Activated CD8-positive, alpha-beta T cell treated with anti-CD3 and anti-CD28 coated beads for 36 hours (primary cell): ENCODE results near the gene SLC39A5. TPM values are rescaled to one million over a fixed set of nuclear protein-coding genes. Genes with fewer than 3 reads are reported as not detected.
"Not testable (repeated sequence)": the region's sequence is repeated elsewhere in the genome, so short reads cannot be mapped to it uniquely, and the experiment has no call there.

Source experiments
- ATAC-seq: fragments of 200-7000 bp; cut with Tn5 transposase; one replicate; pipeline ENCODE4 v1.10.0; 2021; ENCODE audit warnings: mild to moderate bottlenecking, moderate library complexity
- CTCF ChIA-PET: fragments of 350-600 bp; sonication (Branson Sonifier 250); formaldehyde crosslinking; loops from one replicate; lab custom pipeline; 2021; ENCODE audit warnings: antibody characterized with exemption; lab: Charles Lee
- POLR2A ChIA-PET: fragments of 350-600 bp; sonication (Branson Sonifier 250); formaldehyde crosslinking; loops from one replicate; lab custom pipeline; 2021; ENCODE audit warnings: antibody characterized with exemption; lab: Charles Lee
- DNase-seq: peaks from one replicate; pipeline ENCODE4 v3.0.0-alpha.2; 2020
- H3K27ac Mint-ChIP-seq: one replicate; pipeline ENCODE4 v1.8.0; 2021; ENCODE audit warnings: mild to moderate bottlenecking, mixed read lengths
- H3K27me3 Mint-ChIP-seq: one replicate; pipeline ENCODE4 v1.8.0; 2021; ENCODE audit warnings: mixed read lengths
- H3K36me3 Mint-ChIP-seq: one replicate; pipeline ENCODE4 v1.8.0; 2021; ENCODE audit warnings: low read depth, mixed read lengths
- H3K4me1 Mint-ChIP-seq: one replicate; pipeline ENCODE4 v1.8.0; 2021; ENCODE audit warnings: low read depth, mixed read lengths
- H3K4me3 Mint-ChIP-seq: one replicate; pipeline ENCODE4 v1.8.0; 2021; ENCODE audit warnings: mild to moderate bottlenecking, moderate library complexity, mixed read lengths
- H3K9me3 Mint-ChIP-seq: one replicate; pipeline ENCODE4 v1.8.0; 2021; ENCODE audit warnings: mixed read lengths
- CTCF ChIP-seq: fragments of 200-600 bp; IDR thresholded peaks from one replicate; pipeline ENCODE4 v1.8.0; 2022; ENCODE audit warnings: antibody characterized with exemption, mild to moderate bottlenecking
- intact Hi-C: fragments of 100-400 bp; cut with micrococcal nuclease; formaldehyde crosslinking; loops from one replicate; pipeline ENCODE4 v1.10.0; 2022
- total RNA-seq, 2 experiments: library from RNA; stranded (reverse); gene quantifications; one replicate each; pipeline ENCODE4 v1.2.3, GENCODE V29; 2021

The SLC39A5 gene
- total RNA-seq, 2 experiments from 2014 or later = 0.41 to 0.54 TPM

- ChIA-PET CTCF (interaction anchor here (0.6 to 5.8 kb wide), 8 partner anchors 11 to 271 kb away, joined by 3 to 87 read pairs (median 6); partner anchors contain the start of genes COQ10A, PA2G4, RNF41 and ZC3H10), POLR2A (interaction anchor here (0.7 to 1.7 kb wide), 2 partner anchors 12 to 65 kb away, joined by 3 to 4 read pairs; partner anchors contain the start of gene ESYT1)
- H3K9me3 Mint-ChIP-seq = no peaks in the 10 kb centered on the region
- peaks cover 2% of the 10 kb centered on the region for H3K27me3 Mint-ChIP-seq
- peak overlapping the region; percentile 31 for H3K27ac Mint-ChIP-seq
- peak; percentile 12 for ATAC-seq
- H3K4me1 Mint-ChIP-seq = peaks cover 17% of the 10 kb centered on the region
- intact Hi-C loops = loop anchor here (5.0 kb wide), 1 partner anchor 64 kb away; the partner anchor contains the start of gene ANKRD52
- peak; percentile 86 for TF ChIP-seq CTCF
- peak; percentile 92 for DNase-seq
- peaks cover 6% of the 10 kb centered on the region for H3K36me3 Mint-ChIP-seq
- no peak overlapping the region for H3K4me3 Mint-ChIP-seq
Observed at GRCh38 chr12:56193025-56193578, 36.7 kb upstream of the SLC39A5 start.

- ChIA-PET POLR2A (interaction anchor here (0.8 kb wide), 1 partner anchor 16 kb away, joined by 4 read pairs; no protein-coding TSS in a partner anchor), CTCF (interaction anchor here (0.8 to 1.3 kb wide), 3 partner anchors 9 to 267 kb away, joined by 3 to 5 read pairs (median 3); partner anchors contain the start of gene ZC3H10)
- ATAC-seq, H3K36me3 Mint-ChIP-seq, DNase-seq, H3K4me3 Mint-ChIP-seq, H3K9me3 Mint-ChIP-seq, H3K27ac Mint-ChIP-seq, intact Hi-C loops, H3K27me3 Mint-ChIP-seq: not testable (repeated sequence)
- peaks cover 10% of the 10 kb centered on the region for H3K4me1 Mint-ChIP-seq
Observed at GRCh38 chr12:56196818-56197550, 32.9 kb upstream of the SLC39A5 start.

- ATAC-seq (no peak), DNase-seq (no peak)
- TF ChIP-seq CTCF = no peak
- H3K36me3 Mint-ChIP-seq = no peaks in the 10 kb centered on the region
- CTCF ChIA-PET = interaction anchor here (1.3 to 1.5 kb wide), 2 partner anchors 8 to 266 kb away, joined by 3 to 4 read pairs; partner anchors contain the start of gene SMARCC2
- no peaks in the 10 kb centered on the region for H3K9me3 Mint-ChIP-seq
- no peak overlapping the region for H3K27ac Mint-ChIP-seq
- H3K27me3 Mint-ChIP-seq = no peaks in the 10 kb centered on the region
- peaks cover 7% of the 10 kb centered on the region for H3K4me1 Mint-ChIP-seq
- intact Hi-C loops = no loop called here
- POLR2A ChIA-PET = interaction anchor here (0.7 to 1.4 kb wide), 2 partner anchors 9 to 87 kb away, joined by 3 to 4 read pairs; no protein-coding TSS in a partner anchor
- H3K4me3 Mint-ChIP-seq = no peak overlapping the region
Observed at GRCh38 chr12:56197921-56198635, 31.8 kb upstream of the SLC39A5 start.

- no peaks in the 10 kb centered on the region for H3K9me3 Mint-ChIP-seq
- DNase-seq = no peak
- H3K36me3 Mint-ChIP-seq = no peaks in the 10 kb centered on the region
- H3K4me1 Mint-ChIP-seq = peaks cover 2% of the 10 kb centered on the region
- POLR2A ChIA-PET = interaction anchor here (0.7 to 1.4 kb wide), 2 partner anchors 8 to 87 kb away, joined by 3 to 4 read pairs; no protein-coding TSS in a partner anchor
- intact Hi-C loops = no loop called here
- TF ChIP-seq CTCF = no peak
- no peak for ATAC-seq
- H3K4me3 Mint-ChIP-seq = no peak overlapping the region
- CTCF ChIA-PET = interaction anchor here (1.5 to 1.6 kb wide), 2 partner anchors 9 kb away, joined by 4 to 6 read pairs; partner anchors contain the start of gene SMARCC2
- H3K27me3 Mint-ChIP-seq = no peaks in the 10 kb centered on the region
- no peak overlapping the region for H3K27ac Mint-ChIP-seq
Observed at GRCh38 chr12:56198836-56199235, 31.0 kb upstream of the SLC39A5 start.

GRCh38 chr12:56202366-56202765, 27.5 kb upstream of the SLC39A5 start:
- POLR2A ChIA-PET = interaction anchor here (0.6 to 1.3 kb wide), 3 partner anchors 11 to 56 kb away, joined by 3 to 6 read pairs (median 4); partner anchors contain the start of gene ANKRD52
- CTCF ChIA-PET = interaction anchor here (0.8 to 10.0 kb wide), 4 partner anchors 12 to 155 kb away, joined by 3 to 87 read pairs (median 3); partner anchors contain the start of genes RNF41 and SMARCC2
- DNase-seq = no peak

More at GRCh38 chr12:56202366-56202765, 27.5 kb upstream of the SLC39A5 start:
- no peak for ATAC-seq
- H3K27ac Mint-ChIP-seq = no peak overlapping the region
- no peak for TF ChIP-seq CTCF
- H3K36me3 Mint-ChIP-seq = peaks cover 10% of the 10 kb centered on the region
- peaks cover 4% of the 10 kb centered on the region for H3K4me1 Mint-ChIP-seq
- H3K27me3 Mint-ChIP-seq = no peaks in the 10 kb centered on the region
- no peak overlapping the region for H3K4me3 Mint-ChIP-seq
- intact Hi-C loops = no loop called here
- H3K9me3 Mint-ChIP-seq = no peaks in the 10 kb centered on the region
